ENCODE data around the gene KIF26B. TPM values are rescaled to one million over a fixed set of nuclear protein-coding genes. Genes with fewer than 3 reads are reported as not detected.

Gene KIF26B
- total RNA-seq, 1 experiment from 2014 or later = 2.3 TPM

GRCh38 chr1:245437369-245438062 is 282.7 kb downstream of the KIF26B start:
- Histone ChIP-seq H3K4me3 (ENCODE audit: low read length) (no peak overlapping the region), H4K20me1 (ENCODE audit: insufficient read depth, low read depth, low read length) (no peaks in the 10 kb centered on the region), H3K27ac (ENCODE audit: low read length) (no peak overlapping the region), H3K36me3 (ENCODE audit: insufficient read depth, low read length) (no peaks in the 10 kb centered on the region), H3K4me2 (ENCODE audit: low read depth, low read length, poor library complexity, severe bottlenecking) (no peak overlapping the region), H3K4me1 (ENCODE audit: low read length) (no peaks in the 10 kb centered on the region), H3K79me2 (ENCODE audit: low read length) (no peaks in the 10 kb centered on the region), H3K9me2 (replicated peaks; ENCODE audit: insufficient read depth, low read length) (no peaks in the 10 kb centered on the region), H3K27me3 (ENCODE audit: low read length) (no peaks in the 10 kb centered on the region), H3K9me3 (ENCODE audit: low read length) (no peaks in the 10 kb centered on the region), H2AFZ (ENCODE audit: low read length) (no peak overlapping the region), H3K9ac (ENCODE audit: low read length) (no peak overlapping the region)
- DNase-seq = no peak

- Histone ChIP-seq H3K79me2 (ENCODE audit: low read length) (no peaks in the 10 kb centered on the region), H3K9ac (ENCODE audit: low read length) (no peak overlapping the region), H3K4me3 (ENCODE audit: low read length) (no peak overlapping the region), H3K27ac (ENCODE audit: low read length) (no peak overlapping the region), H3K9me3 (ENCODE audit: low read length) (no peaks in the 10 kb centered on the region), H3K27me3 (ENCODE audit: low read length) (no peaks in the 10 kb centered on the region), H4K20me1 (ENCODE audit: insufficient read depth, low read depth, low read length) (no peaks in the 10 kb centered on the region), H3K4me2 (ENCODE audit: low read depth, low read length, poor library complexity, severe bottlenecking) (no peak overlapping the region), H3K4me1 (ENCODE audit: low read length) (no peaks in the 10 kb centered on the region), H2AFZ (ENCODE audit: low read length) (no peak overlapping the region), H3K36me3 (ENCODE audit: insufficient read depth, low read length) (no peaks in the 10 kb centered on the region), H3K9me2 (replicated peaks; ENCODE audit: insufficient read depth, low read length) (no peaks in the 10 kb centered on the region)
- no peak for DNase-seq
Measured at GRCh38 chr1:245440922-245441321, 286.1 kb downstream of the KIF26B start.

- no peaks in the 10 kb centered on the region for H4K20me1 ChIP-seq (ENCODE audit: insufficient read depth, low read depth, low read length)
Measured at GRCh38 chr1:245441689-245442088, 286.9 kb downstream of the KIF26B start.

GRCh38 chr1:245444147-245444828 is 289.5 kb downstream of the KIF26B start:
- no peaks in the 10 kb centered on the region for H3K4me1 ChIP-seq (ENCODE audit: low read length)
- H4K20me1 ChIP-seq (ENCODE audit: insufficient read depth, low read depth, low read length) = no peaks in the 10 kb centered on the region
- no peak overlapping the region for H3K4me2 ChIP-seq (ENCODE audit: low read depth, low read length, poor library complexity, severe bottlenecking)
- no peaks in the 10 kb centered on the region for H3K79me2 ChIP-seq (ENCODE audit: low read length)
- H3K9me3 ChIP-seq (ENCODE audit: low read length) = no peaks in the 10 kb centered on the region
- H3K9me2 ChIP-seq (replicated peaks; ENCODE audit: insufficient read depth, low read length) = no peaks in the 10 kb centered on the region
- H3K27ac ChIP-seq (ENCODE audit: low read length) = no peak overlapping the region
- no peak overlapping the region for H3K9ac ChIP-seq (ENCODE audit: low read length)
- H2AFZ ChIP-seq (ENCODE audit: low read length) = no peak overlapping the region
- H3K27me3 ChIP-seq (ENCODE audit: low read length) = no peaks in the 10 kb centered on the region
- no peaks in the 10 kb centered on the region for H3K36me3 ChIP-seq (ENCODE audit: insufficient read depth, low read length)
- no peak overlapping the region for H3K4me3 ChIP-seq (ENCODE audit: low read length)
- no peak for DNase-seq

More at GRCh38 chr1:245441689-245442088, 286.9 kb downstream of the KIF26B start:
- Histone ChIP-seq H3K9me3 (ENCODE audit: low read length) (no peaks in the 10 kb centered on the region), H3K4me1 (ENCODE audit: low read length) (no peaks in the 10 kb centered on the region), H3K9ac (ENCODE audit: low read length) (no peak overlapping the region), H2AFZ (ENCODE audit: low read length) (no peak overlapping the region), H3K27ac (ENCODE audit: low read length) (no peak overlapping the region), H3K4me3 (ENCODE audit: low read length) (no peak overlapping the region), H3K9me2 (replicated peaks; ENCODE audit: insufficient read depth, low read length) (no peaks in the 10 kb centered on the region), H3K4me2 (ENCODE audit: low read depth, low read length, poor library complexity, severe bottlenecking) (no peak overlapping the region), H3K79me2 (ENCODE audit: low read length) (no peaks in the 10 kb centered on the region), H3K36me3 (ENCODE audit: insufficient read depth, low read length) (no peaks in the 10 kb centered on the region), H3K27me3 (ENCODE audit: low read length) (no peaks in the 10 kb centered on the region)
- DNase-seq = no peak

GRCh38 chr1:245444945-245445344 is 290.2 kb downstream of the KIF26B start:
- Histone ChIP-seq H3K79me2 (ENCODE audit: low read length) (no peaks in the 10 kb centered on the region), H3K27me3 (ENCODE audit: low read length) (no peaks in the 10 kb centered on the region), H3K27ac (ENCODE audit: low read length) (no peak overlapping the region), H4K20me1 (ENCODE audit: insufficient read depth, low read depth, low read length) (no peaks in the 10 kb centered on the region), H3K36me3 (ENCODE audit: insufficient read depth, low read length) (no peaks in the 10 kb centered on the region), H3K4me2 (ENCODE audit: low read depth, low read length, poor library complexity, severe bottlenecking) (no peak overlapping the region), H3K4me3 (ENCODE audit: low read length) (no peak overlapping the region), H3K9me2 (replicated peaks; ENCODE audit: insufficient read depth, low read length) (no peaks in the 10 kb centered on the region), H3K9me3 (ENCODE audit: low read length) (no peaks in the 10 kb centered on the region), H3K4me1 (ENCODE audit: low read length) (no peaks in the 10 kb centered on the region), H2AFZ (ENCODE audit: low read length) (no peak overlapping the region), H3K9ac (ENCODE audit: low read length) (no peak overlapping the region)
- no peak for DNase-seq

GRCh38 chr1:245448531-245448930 is 293.7 kb downstream of the KIF26B start:
- Histone ChIP-seq H3K36me3 (ENCODE audit: insufficient read depth, low read length) (no peaks in the 10 kb centered on the region), H3K9ac (ENCODE audit: low read length) (no peak overlapping the region), H3K27me3 (ENCODE audit: low read length) (0 out of 2 replicates have a peak, but pooled peaks cover 3% of the 10 kb centered on the region), H4K20me1 (ENCODE audit: insufficient read depth, low read depth, low read length) (no peaks in the 10 kb centered on the region), H3K9me3 (ENCODE audit: low read length) (no peaks in the 10 kb centered on the region), H3K4me2 (ENCODE audit: low read depth, low read length, poor library complexity, severe bottlenecking) (no peak overlapping the region), H3K79me2 (ENCODE audit: low read length) (no peaks in the 10 kb centered on the region), H3K9me2 (replicated peaks; ENCODE audit: insufficient read depth, low read length) (no peaks in the 10 kb centered on the region), H2AFZ (ENCODE audit: low read length) (no peak overlapping the region), H3K4me3 (ENCODE audit: low read length) (no peak overlapping the region), H3K4me1 (ENCODE audit: low read length) (no peaks in the 10 kb centered on the region), H3K27ac (ENCODE audit: low read length) (no peak overlapping the region)
- no peak for DNase-seq

- Histone ChIP-seq H4K20me1 (ENCODE audit: insufficient read depth, low read depth, low read length) (no peaks in the 10 kb centered on the region), H3K9me3 (ENCODE audit: low read length) (no peaks in the 10 kb centered on the region), H3K36me3 (ENCODE audit: insufficient read depth, low read length) (no peaks in the 10 kb centered on the region), H3K4me3 (ENCODE audit: low read length) (no peak overlapping the region), H3K27ac (ENCODE audit: low read length) (no peak overlapping the region), H3K4me1 (ENCODE audit: low read length) (no peaks in the 10 kb centered on the region), H2AFZ (ENCODE audit: low read length) (no peak overlapping the region), H3K9me2 (replicated peaks; ENCODE audit: insufficient read depth, low read length) (no peaks in the 10 kb centered on the region), H3K4me2 (ENCODE audit: low read depth, low read length, poor library complexity, severe bottlenecking) (no peak overlapping the region), H3K79me2 (ENCODE audit: low read length) (no peaks in the 10 kb centered on the region), H3K9ac (ENCODE audit: low read length) (no peak overlapping the region), H3K27me3 (ENCODE audit: low read length) (0 out of 2 replicates have a peak, but pooled peaks cover 3% of the 10 kb centered on the region)
- no peak for DNase-seq
Measured at GRCh38 chr1:245448975-245449431, 294.2 kb downstream of the KIF26B start.

GRCh38 chr1:245453541-245453940 is 298.8 kb downstream of the KIF26B start:
- no peaks in the 10 kb centered on the region for H3K4me1 ChIP-seq (ENCODE audit: low read length)
- H3K9ac ChIP-seq (ENCODE audit: low read length) = no peak overlapping the region
- no peak for DNase-seq
- no peaks in the 10 kb centered on the region for H3K9me2 ChIP-seq (replicated peaks; ENCODE audit: insufficient read depth, low read length)
- no peaks in the 10 kb centered on the region for H3K9me3 ChIP-seq (ENCODE audit: low read length)
- H3K27ac ChIP-seq (ENCODE audit: low read length) = no peak overlapping the region
- H2AFZ ChIP-seq (ENCODE audit: low read length) = no peak overlapping the region
- no peak overlapping the region for H3K4me3 ChIP-seq (ENCODE audit: low read length)
- no peaks in the 10 kb centered on the region for H4K20me1 ChIP-seq (ENCODE audit: insufficient read depth, low read depth, low read length)
- no peak overlapping the region for H3K4me2 ChIP-seq (ENCODE audit: low read depth, low read length, poor library complexity, severe bottlenecking)
- 0 out of 2 replicates have a peak, but pooled peaks cover 3% of the 10 kb centered on the region for H3K27me3 ChIP-seq (ENCODE audit: low read length)
- H3K79me2 ChIP-seq (ENCODE audit: low read length) = no peaks in the 10 kb centered on the region
- no peaks in the 10 kb centered on the region for H3K36me3 ChIP-seq (ENCODE audit: insufficient read depth, low read length)
